Activated T-helper 17 cell treated with anti-CD3 and anti-CD28 coated beads, Interleukin-2, amount 50 U/mL, for 72 hours (primary cell): ENCODE results near the gene RHNO1. TPM values are rescaled to one million over a fixed set of nuclear protein-coding genes. Genes with fewer than 3 reads are reported as not detected.
A peak's percentile ranks its signal among the peaks of the same experiment; 100 is the strongest.

ENCODE experiments used
- ATAC-seq: fragments of 150-1000 bp; cut with Tn5 transposase; replicated peaks from 2 replicates; pipeline ENCODE4 v1.10.0; 2021; ENCODE audit warnings: mild to moderate bottlenecking, moderate library complexity
- H3K27ac Mint-ChIP-seq: one replicate; pipeline ENCODE4 v1.8.0; 2022; ENCODE audit warnings: mixed read lengths
- H3K27me3 Mint-ChIP-seq: one replicate; pipeline ENCODE4 v1.8.0; 2022; ENCODE audit warnings: mixed read lengths
- H3K36me3 Mint-ChIP-seq: one replicate; pipeline ENCODE4 v1.8.0; 2022; ENCODE audit warnings: low read depth, mild to moderate bottlenecking, mixed read lengths
- H3K4me1 Mint-ChIP-seq: one replicate; pipeline ENCODE4 v1.8.0; 2022; ENCODE audit warnings: mixed read lengths
- H3K4me3 Mint-ChIP-seq: one replicate; pipeline ENCODE4 v1.8.0; 2022; ENCODE audit warnings: mild to moderate bottlenecking, mixed read lengths
- H3K9me3 Mint-ChIP-seq: one replicate; pipeline ENCODE4 v1.8.0; 2022; ENCODE audit warnings: mixed read lengths
- total RNA-seq, 2 donors: library from RNA; stranded (reverse); gene quantifications; one replicate each; pipeline ENCODE4 v1.2.3, GENCODE V29; 2022

RHNO1 gene
- total RNA-seq, 2 donors from 2014 or later: 39.4 to 52.3 TPM

DNA sequence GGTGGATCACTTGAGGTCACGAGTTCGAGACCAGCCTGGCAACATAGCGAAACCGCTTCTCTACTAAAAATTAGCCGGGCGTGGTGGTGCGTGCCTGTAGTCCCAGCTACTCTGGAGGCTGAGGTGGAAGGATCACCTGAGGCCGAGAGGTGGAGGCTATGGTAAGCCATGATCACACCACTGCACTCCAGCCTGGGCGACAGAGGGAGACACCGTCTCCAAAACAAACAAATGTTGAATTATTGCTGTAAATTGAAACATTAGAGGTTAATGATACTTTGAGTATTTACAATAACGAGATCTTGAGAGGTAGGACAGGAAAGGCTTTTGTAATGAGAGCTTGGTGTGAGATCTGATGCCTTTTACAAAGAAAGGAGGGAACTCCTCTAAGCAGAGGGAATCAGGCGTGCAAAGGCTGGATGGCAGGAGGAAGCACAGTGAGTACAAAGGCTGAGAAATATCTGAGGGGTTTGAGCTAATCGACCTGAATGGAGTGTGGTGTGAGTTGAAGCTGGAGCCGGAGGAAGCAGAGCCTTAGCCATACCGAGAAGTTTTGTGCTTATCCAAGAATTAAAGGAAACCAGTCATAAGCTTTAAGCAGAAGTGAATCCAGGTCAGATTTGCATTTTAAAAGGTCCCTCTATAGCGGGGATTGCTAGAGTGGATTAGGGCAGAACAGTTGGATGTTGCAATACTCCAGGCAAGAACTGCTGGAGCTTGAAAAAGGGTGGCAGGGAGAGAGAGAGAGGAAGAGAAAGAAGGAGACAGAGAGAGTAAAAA lies 1.1 kb downstream of the RHNO1 start:
- peak; percentile 17 for ATAC-seq
- H3K27me3 Mint-ChIP-seq: no peaks in the 10 kb centered on the region
- peaks cover 62% of the 10 kb centered on the region for H3K36me3 Mint-ChIP-seq
- peak overlapping the region; percentile 91 for H3K4me3 Mint-ChIP-seq
- no peaks in the 10 kb centered on the region for H3K9me3 Mint-ChIP-seq
- H3K4me1 Mint-ChIP-seq: peaks cover 26% of the 10 kb centered on the region
- peak overlapping the region; percentile 90 for H3K27ac Mint-ChIP-seq

DNA sequence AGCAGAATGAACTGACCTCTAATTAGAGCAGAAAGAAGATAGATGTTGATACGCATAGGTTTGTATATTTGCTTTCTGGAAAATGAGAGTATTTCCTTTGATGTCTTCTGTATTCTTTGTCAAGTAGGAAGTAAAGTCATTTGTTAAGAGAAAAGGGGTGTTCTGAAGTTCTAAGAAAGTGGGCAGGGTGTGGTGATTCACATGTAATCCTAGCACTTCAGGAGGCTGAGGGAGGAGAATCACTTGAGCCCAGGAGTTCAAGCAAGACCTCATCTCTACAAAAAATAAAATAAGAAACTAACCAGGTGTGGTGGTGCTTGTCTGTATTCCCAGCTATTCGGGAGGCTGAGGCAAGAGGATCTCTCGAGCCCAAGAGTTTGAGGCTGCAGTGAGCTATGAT lies 2.8 kb downstream of the RHNO1 start:
- ATAC-seq: peak; percentile 39
- Mint-ChIP-seq H3K9me3 (no peaks in the 10 kb centered on the region), H3K27me3 (no peaks in the 10 kb centered on the region), H3K27ac (peak overlapping the region; percentile 90), H3K36me3 (peaks cover 62% of the 10 kb centered on the region), H3K4me3 (peak overlapping the region; percentile 91), H3K4me1 (peaks cover 29% of the 10 kb centered on the region)

DNA sequence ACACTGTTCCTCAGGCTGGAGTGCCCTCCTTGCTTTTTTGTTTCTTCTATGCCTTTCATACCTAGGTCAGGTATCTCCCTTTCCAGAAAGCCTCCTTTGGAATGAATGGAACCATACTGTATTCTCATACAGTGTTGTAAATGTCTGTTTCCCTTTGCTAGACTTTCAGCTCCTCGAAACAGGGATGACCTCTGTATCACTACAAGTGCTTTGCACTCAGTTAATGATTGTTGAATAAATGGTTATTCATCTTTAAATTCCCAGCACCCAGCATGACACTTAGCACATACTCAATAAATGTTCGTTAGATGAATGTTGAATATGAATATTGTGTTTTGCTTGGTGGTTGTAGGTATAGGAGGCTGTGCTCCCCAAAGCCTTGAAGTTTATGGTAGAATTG lies 7.8 kb downstream of the RHNO1 start:
- no peak for ATAC-seq
- H3K4me3 Mint-ChIP-seq: no peak overlapping the region
- no peaks in the 10 kb centered on the region for H3K9me3 Mint-ChIP-seq
- peaks cover 17% of the 10 kb centered on the region for H3K4me1 Mint-ChIP-seq
- no peak overlapping the region for H3K27ac Mint-ChIP-seq
- H3K36me3 Mint-ChIP-seq: peaks cover 68% of the 10 kb centered on the region
- no peaks in the 10 kb centered on the region for H3K27me3 Mint-ChIP-seq

DNA sequence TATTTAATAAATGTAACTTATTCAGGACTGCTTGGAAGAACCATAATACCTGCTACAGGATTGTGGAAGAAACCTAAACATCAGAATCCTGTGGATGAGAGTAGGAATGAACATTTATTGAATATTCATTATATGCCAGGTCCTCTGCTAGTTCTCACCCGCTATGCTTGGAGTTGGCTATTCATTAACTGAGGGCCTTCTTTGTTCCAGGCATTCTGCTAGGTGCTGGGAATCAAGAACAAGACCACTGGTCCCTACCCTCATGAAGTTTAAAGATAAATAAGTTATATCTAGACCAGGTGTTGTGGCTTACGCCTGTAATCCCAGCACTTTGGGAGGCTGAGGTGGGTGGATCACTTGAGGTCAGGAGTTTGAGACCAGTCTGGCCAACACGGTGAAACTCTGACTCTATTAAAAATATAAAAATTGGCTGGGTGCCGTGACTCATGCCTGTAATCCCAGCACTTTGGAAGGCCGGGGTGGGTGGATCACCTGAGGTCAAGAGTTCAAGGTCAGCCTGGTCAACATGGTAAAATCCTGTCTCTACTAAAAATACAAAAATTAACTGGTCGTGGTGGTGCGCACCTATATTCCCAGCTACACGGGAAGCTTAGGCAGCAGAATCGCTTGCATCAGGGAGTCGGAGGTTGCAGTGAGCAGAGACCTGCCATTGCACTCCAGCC lies 9.9 kb downstream of the RHNO1 start:
- no peaks in the 10 kb centered on the region for H3K9me3 Mint-ChIP-seq
- no peaks in the 10 kb centered on the region for H3K27me3 Mint-ChIP-seq
- H3K4me3 Mint-ChIP-seq: no peak overlapping the region
- no peak for ATAC-seq
- peaks cover 67% of the 10 kb centered on the region for H3K36me3 Mint-ChIP-seq
- H3K4me1 Mint-ChIP-seq: peaks cover 19% of the 10 kb centered on the region
- no peak overlapping the region for H3K27ac Mint-ChIP-seq

DNA sequence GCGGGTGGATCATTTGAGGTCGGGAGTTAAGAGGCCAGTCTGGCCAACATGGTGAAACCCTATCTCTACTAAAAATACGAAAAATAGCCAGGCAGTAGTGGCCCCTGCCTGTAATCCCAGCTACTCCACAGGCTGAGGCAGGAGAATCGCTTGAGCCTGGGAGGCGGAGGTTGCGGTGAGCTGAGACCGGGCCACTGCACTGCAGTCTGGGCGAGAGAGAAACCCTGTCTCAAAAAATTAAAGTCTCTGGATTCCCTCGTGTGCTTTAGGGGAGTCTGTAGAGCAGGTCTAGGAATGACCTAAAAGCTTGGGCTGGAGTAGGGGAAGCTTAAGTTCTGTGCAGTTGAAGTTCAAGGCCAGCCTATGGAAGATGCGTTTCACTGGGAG lies 13.0 kb downstream of the RHNO1 start:
- Mint-ChIP-seq H3K36me3 (peaks cover 47% of the 10 kb centered on the region), H3K27me3 (no peaks in the 10 kb centered on the region), H3K4me1 (peaks cover 11% of the 10 kb centered on the region), H3K27ac (peak overlapping the region; percentile 89), H3K9me3 (no peaks in the 10 kb centered on the region), H3K4me3 (peak overlapping the region; percentile 82)
- ATAC-seq: no peak

DNA sequence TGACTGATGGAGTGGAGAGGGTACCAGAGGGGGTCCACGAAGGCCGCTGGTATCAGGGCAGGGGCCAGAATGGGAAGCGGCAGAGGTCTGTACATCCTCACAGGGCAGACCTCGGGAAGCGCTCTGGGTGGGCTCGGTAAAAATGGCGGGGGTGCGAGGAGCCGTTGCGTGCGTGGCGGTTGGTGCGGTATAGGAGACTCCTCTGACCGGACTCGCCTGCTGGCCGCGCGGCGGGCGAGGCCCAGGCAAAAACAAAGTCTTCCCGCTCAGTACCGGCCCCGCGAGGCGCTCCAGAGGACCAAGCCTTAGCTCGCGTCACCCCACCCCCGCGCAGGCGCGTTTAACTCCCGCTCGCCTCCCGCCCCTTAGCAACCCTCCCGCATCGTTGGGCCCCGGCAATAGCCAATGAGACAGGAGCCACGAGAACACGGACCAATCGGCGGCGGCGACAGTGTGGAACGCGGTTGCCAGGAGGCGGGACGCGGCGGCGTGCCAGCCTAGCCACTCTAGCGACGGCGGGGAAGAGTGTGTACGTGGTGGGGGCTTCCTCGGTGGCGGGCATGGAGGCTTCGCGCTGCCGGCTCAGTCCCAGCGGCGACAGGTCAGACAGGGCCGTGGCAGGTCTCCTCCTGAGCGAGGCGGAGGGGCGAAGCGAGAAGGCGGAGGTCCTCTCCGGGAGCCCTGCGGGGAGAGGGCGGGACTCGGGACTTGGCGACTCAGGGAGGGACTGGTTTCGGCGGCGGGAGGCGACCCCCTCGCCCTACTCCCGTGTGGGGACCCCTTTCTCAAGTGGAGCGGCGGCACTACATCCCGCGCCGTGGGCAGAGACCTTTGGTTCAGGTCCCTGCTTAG lies 13.6 kb downstream of the RHNO1 start, which contains the start of gene TULP3:
TSS of gene TULP3 (plus strand) at position 504 of the 852 bp plus-strand sequence. CDS start at position 561, 57 bp downstream.
- Mint-ChIP-seq H3K4me1 (peaks cover 11% of the 10 kb centered on the region), H3K4me3 (peak within 1 kb of the TSS; percentile 82), H3K9me3 (no peaks in the 10 kb centered on the region), H3K36me3 (peaks cover 41% of the 10 kb centered on the region), H3K27ac (peak within 1 kb of the TSS; percentile 89), H3K27me3 (no peaks in the 10 kb centered on the region)
- peak; percentile 99 for ATAC-seq

DNA sequence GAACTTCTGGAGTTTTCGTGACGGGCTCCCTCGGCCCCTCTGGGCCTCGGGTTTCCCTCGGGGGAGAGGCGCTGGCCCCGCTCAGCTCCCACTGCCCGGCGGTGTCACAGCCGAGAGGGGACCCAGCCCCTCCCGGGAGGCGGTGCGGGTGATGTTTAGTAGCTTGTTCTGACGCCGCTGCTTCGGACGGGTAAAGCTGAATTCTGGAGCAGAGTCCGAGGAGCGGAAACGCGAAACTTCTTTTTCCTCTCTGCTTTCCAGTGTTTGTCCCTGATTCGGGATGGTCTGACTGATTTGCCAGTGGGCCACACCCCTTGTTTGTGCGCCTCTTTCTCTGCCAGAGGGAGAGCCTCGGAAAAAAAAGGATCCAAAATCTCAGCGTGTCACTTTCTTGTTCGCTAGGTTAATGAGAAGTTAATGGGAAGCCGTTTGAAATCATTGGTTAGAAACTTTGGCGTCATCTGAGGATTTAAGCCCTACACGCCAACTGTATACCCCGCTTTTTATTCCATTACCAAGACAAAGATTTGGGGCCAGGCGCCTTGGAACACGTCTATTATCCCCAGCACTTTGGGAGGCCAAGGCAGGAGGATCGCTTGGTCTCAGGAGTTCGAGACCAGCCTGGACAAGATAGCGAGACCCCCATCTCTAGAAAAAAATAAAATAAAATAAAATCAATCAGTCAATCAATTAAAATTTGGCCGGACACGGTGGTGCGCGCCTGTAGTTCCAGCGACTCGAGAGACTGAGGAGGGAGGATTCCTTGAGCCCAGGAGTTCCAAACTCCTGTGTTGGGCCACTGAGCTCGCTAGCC lies 14.4 kb downstream of the RHNO1 start:
- H3K4me1 Mint-ChIP-seq: peaks cover 11% of the 10 kb centered on the region
- H3K4me3 Mint-ChIP-seq: peak overlapping the region; percentile 82
- no peaks in the 10 kb centered on the region for H3K27me3 Mint-ChIP-seq
- peaks cover 32% of the 10 kb centered on the region for H3K36me3 Mint-ChIP-seq
- H3K27ac Mint-ChIP-seq: peak overlapping the region; percentile 89
- H3K9me3 Mint-ChIP-seq: no peaks in the 10 kb centered on the region
- ATAC-seq: peak; percentile 20

DNA sequence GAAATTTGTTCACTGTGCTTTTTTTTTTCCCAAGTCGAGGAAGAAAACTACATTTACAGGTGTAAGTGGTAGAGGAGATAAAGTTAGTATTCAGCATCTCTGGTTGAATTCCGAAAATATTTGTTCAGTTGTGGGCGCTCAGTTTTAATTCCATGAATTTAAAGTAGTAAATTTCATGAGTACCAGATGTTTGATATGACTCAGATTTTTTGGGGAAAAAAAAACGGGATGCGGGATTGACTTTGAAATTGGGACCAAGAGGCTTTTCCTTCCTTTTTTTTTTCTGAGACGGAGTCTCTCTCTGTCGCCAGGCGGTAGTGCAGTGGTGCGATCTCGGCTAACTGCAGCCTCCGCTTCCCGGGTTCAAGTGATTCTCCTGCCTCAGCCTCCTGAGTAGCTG lies 15.2 kb downstream of the RHNO1 start:
- no peaks in the 10 kb centered on the region for H3K27me3 Mint-ChIP-seq
- H3K36me3 Mint-ChIP-seq: peaks cover 27% of the 10 kb centered on the region
- peaks cover 11% of the 10 kb centered on the region for H3K4me1 Mint-ChIP-seq
- H3K9me3 Mint-ChIP-seq: no peaks in the 10 kb centered on the region
- H3K4me3 Mint-ChIP-seq: peak overlapping the region; percentile 82
- H3K27ac Mint-ChIP-seq: no peak overlapping the region
- ATAC-seq: no peak

DNA sequence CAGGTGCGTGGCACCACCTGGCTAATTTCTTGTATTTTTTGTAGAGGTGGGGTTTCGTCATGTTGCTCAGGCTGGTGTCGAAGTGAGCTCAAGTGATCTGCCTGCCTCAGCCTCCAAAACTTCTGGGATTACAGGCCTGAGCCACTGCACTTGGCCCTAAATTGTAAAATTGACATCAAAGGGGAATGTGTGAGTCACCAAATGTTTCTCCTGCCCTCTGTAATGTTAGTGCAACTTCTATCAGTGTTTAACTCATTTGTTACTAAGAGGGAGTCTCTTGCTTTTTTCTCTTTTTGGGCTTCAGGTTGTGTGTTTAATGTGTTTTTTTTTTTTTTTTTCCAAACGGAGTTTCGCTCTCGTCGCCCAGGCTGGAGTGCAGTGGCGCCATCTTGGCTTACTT lies 16.0 kb downstream of the RHNO1 start:
- Mint-ChIP-seq H3K27me3 (no peaks in the 10 kb centered on the region), H3K4me3 (peak overlapping the region; percentile 36), H3K4me1 (peaks cover 11% of the 10 kb centered on the region), H3K27ac (no peak overlapping the region), H3K9me3 (no peaks in the 10 kb centered on the region), H3K36me3 (peaks cover 19% of the 10 kb centered on the region)
- no peak for ATAC-seq

DNA sequence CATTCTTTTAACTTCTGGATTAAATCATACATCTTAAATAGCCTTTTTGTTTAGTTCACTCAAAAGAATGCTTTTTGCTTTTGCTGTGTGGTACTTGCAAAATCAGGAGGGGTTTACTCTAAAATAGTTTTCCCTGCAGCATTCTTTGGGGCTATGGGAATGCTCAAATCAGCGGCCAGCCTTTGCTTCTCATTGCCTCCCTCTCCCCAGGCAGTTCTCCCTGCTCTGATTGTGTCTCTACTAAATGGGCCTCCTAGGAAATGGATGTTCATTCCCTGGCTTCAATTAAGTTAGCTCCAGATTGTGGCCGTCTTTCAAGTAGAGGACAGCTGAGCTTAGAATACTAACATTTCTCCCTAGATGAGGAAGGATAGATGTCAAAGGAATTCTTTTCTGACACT lies 18.0 kb downstream of the RHNO1 start:
- peaks cover 6% of the 10 kb centered on the region for H3K36me3 Mint-ChIP-seq
- H3K27ac Mint-ChIP-seq: no peak overlapping the region
- no peak for ATAC-seq
- H3K27me3 Mint-ChIP-seq: no peaks in the 10 kb centered on the region
- H3K4me1 Mint-ChIP-seq: peaks cover 5% of the 10 kb centered on the region
- no peaks in the 10 kb centered on the region for H3K9me3 Mint-ChIP-seq
- H3K4me3 Mint-ChIP-seq: no peak overlapping the region

DNA sequence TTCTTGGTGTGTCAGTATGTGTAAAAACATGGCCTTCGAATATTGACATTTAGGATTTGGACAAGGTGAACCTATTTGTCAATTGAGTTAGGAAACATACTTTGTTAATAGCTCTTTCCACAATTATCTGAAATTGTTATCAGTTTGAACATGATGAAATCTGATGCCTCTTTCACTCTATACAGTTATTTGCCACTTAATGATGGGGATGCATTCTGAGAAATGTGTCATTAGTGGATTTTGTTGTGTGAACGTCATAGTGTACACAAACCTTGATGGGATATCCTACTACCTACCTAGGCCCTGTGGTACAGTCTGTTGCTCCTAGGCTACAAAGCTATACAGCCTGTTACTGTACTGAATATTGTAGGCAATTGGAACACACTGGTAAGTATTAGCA lies 18.5 kb downstream of the RHNO1 start:
- peaks cover under 1% of the 10 kb centered on the region for H3K4me1 Mint-ChIP-seq
- H3K9me3 Mint-ChIP-seq: no peaks in the 10 kb centered on the region
- H3K4me3 Mint-ChIP-seq: no peak overlapping the region
- H3K27ac Mint-ChIP-seq: no peak overlapping the region
- H3K27me3 Mint-ChIP-seq: no peaks in the 10 kb centered on the region
- H3K36me3 Mint-ChIP-seq: peaks cover 4% of the 10 kb centered on the region
- ATAC-seq: no peak

DNA sequence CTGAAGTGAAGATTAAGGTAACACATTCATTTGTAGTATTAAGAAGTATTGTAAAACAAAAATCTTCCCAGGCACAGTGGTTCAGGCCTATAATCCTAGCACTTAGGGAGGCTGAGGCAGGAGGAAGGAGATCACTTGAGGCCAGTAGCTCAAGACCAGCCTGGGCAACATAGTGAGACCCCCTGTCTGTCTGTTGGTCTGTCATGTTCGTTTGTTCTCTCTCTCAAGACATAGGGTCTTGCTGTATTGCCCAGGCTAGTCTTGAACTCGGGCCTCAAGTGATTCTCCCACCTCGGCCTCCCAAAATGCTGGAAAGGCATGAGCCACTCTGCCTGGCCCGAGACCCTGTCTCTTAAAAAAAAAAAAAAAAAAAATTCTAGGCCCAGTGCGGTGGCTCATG lies 20.4 kb downstream of the RHNO1 start:
- Mint-ChIP-seq H3K4me1 (no peaks in the 10 kb centered on the region), H3K27ac (no peak overlapping the region), H3K9me3 (no peaks in the 10 kb centered on the region), H3K4me3 (no peak overlapping the region), H3K36me3 (no peaks in the 10 kb centered on the region), H3K27me3 (no peaks in the 10 kb centered on the region)
- ATAC-seq: no peak

DNA sequence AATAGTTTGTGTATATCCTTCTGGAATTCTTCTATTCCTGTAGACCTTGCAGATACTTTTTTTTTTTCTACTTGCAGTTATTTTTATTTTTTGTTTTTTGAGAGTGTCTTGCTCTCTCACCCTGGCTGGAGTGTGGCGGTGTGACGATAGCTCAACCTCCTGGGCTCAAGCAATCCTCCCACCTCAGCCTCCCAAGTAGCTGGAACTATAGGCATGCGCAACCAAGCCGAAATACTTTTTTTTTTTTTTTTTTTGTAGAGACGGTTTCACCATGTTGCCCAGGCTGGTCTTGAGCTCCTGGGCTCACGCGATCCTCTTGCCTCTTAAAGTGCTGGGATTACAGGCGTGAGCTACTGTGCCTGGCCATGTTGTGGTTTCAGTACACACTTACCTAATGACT lies 23.6 kb downstream of the RHNO1 start:
- H3K27ac Mint-ChIP-seq: no peak overlapping the region
- H3K36me3 Mint-ChIP-seq: no peaks in the 10 kb centered on the region
- ATAC-seq: no peak
- H3K4me1 Mint-ChIP-seq: no peaks in the 10 kb centered on the region
- no peaks in the 10 kb centered on the region for H3K27me3 Mint-ChIP-seq
- H3K4me3 Mint-ChIP-seq: no peak overlapping the region
- no peaks in the 10 kb centered on the region for H3K9me3 Mint-ChIP-seq
